ENCODE measurements around the gene RRP12.
"Not testable (repeated sequence)": the region's sequence is repeated elsewhere in the genome, so short reads cannot be mapped to it uniquely, and the experiment has no call there.

Gene RRP12

GRCh38 chr10:97423757-97424098, 22.6 kb upstream of the RRP12 start:
- H3K4me3 ChIP-seq (replicated peaks; ENCODE audit: insufficient read depth, low read length); H3K27me3 ChIP-seq (ENCODE audit: insufficient read depth, poor library complexity, severe bottlenecking): not testable (repeated sequence)
- peak in 1 of 2 experiments; percentile 91 for DNase-seq (ENCODE audit: low read depth in 1 of 2, low spot score in 1 of 2)
- H3K27ac ChIP-seq (replicated peaks), result peak overlapping the region; percentile 87
- TF ChIP-seq POLR2AphosphoS5 (IDR thresholded peaks at IDR 0.05; ENCODE audit: low read depth), result 0 out of 2 replicates have a peak, but pooled peaks have one; percentile 39

DNA sequence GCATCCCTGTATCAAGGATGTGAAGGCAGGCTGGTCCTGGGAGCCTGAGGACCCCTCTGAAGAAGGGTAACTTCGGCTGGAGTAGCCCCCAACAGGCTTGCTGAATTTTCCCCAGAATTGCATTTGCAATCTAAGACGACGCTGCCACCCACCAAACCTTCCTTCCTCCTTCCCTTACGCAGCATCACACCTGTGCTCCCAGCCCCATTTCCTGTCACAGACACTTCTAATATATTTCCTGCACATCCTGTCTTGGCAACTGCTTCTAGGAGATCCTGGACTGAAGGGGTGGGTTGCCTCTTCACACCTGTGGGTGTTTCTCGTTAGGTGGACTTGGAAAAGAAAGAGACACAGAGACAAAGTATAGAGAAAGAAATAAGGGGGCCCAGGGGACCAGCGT, 15.4 kb upstream of the RRP12 start:
- no peak for DNase-seq (ENCODE audit: low read depth in 1 of 2, low spot score in 1 of 2)
- Histone ChIP-seq H3K27me3 (ENCODE audit: insufficient read depth, poor library complexity, severe bottlenecking) (no peaks in the 10 kb centered on the region), H3K27ac (replicated peaks) (no peak overlapping the region), H3K4me3 (replicated peaks; ENCODE audit: insufficient read depth, low read length) (no peak overlapping the region)
- TF ChIP-seq SPI1 (IDR thresholded peaks at IDR 0.05; ENCODE audit: borderline replicate concordance, low read depth), result no peak
- TF ChIP-seq, protein P1, sequence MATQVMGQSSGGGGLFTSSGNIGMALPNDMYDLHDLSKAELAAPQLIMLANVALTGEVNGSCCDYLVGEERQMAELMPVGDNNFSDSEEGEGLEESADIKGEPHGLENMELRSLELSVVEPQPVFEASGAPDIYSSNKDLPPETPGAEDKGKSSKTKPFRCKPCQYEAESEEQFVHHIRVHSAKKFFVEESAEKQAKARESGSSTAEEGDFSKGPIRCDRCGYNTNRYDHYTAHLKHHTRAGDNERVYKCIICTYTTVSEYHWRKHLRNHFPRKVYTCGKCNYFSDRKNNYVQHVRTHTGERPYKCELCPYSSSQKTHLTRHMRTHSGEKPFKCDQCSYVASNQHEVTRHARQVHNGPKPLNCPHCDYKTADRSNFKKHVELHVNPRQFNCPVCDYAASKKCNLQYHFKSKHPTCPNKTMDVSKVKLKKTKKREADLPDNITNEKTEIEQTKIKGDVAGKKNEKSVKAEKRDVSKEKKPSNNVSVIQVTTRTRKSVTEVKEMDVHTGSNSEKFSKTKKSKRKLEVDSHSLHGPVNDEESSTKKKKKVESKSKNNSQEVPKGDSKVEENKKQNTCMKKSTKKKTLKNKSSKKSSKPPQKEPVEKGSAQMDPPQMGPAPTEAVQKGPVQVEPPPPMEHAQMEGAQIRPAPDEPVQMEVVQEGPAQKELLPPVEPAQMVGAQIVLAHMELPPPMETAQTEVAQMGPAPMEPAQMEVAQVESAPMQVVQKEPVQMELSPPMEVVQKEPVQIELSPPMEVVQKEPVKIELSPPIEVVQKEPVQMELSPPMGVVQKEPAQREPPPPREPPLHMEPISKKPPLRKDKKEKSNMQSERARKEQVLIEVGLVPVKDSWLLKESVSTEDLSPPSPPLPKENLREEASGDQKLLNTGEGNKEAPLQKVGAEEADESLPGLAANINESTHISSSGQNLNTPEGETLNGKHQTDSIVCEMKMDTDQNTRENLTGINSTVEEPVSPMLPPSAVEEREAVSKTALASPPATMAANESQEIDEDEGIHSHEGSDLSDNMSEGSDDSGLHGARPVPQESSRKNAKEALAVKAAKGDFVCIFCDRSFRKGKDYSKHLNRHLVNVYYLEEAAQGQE (IDR thresholded peaks at IDR 0.05; ENCODE audit: insufficient replicate concordance, low read depth), result no peak
- no peak for TF ChIP-seq GABPA (IDR thresholded peaks at IDR 0.05; ENCODE audit: low read depth)
- TF ChIP-seq, protein P2, sequence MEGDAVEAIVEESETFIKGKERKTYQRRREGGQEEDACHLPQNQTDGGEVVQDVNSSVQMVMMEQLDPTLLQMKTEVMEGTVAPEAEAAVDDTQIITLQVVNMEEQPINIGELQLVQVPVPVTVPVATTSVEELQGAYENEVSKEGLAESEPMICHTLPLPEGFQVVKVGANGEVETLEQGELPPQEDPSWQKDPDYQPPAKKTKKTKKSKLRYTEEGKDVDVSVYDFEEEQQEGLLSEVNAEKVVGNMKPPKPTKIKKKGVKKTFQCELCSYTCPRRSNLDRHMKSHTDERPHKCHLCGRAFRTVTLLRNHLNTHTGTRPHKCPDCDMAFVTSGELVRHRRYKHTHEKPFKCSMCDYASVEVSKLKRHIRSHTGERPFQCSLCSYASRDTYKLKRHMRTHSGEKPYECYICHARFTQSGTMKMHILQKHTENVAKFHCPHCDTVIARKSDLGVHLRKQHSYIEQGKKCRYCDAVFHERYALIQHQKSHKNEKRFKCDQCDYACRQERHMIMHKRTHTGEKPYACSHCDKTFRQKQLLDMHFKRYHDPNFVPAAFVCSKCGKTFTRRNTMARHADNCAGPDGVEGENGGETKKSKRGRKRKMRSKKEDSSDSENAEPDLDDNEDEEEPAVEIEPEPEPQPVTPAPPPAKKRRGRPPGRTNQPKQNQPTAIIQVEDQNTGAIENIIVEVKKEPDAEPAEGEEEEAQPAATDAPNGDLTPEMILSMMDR (IDR thresholded peaks at IDR 0.05; ENCODE audit: insufficient read depth, low read length), result no peak
- TF ChIP-seq POLR2AphosphoS5 (IDR thresholded peaks at IDR 0.05; ENCODE audit: low read depth), result no peak

DNA sequence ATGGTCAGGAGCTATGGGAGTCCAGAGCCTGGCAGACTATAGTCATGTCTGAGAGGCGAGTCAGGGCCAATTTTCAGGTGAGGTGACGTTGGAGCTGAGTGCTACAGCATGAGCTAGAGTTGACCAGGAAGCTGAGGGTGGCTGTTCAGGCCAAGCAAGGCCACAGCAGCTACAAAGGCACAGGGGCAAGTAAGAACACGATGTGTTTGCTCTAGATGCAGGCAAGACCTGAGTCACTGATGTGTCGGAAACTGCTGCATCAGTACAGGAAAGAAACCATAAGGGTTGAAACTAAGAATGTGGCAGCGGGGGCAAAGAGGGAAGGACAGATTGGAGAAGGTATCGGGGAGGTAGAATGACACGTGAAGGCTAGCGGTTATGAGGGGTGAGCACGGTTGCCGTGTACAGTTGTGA, 11.8 kb upstream of the RRP12 start:
- DNase-seq (ENCODE audit: low read depth in 1 of 2, low spot score in 1 of 2), result no peak
- H3K4me3 ChIP-seq (replicated peaks; ENCODE audit: insufficient read depth, low read length), result no peak overlapping the region
- peak overlapping the region; percentile 26; the same call in 1 of the 2 replicates for H3K27ac ChIP-seq (replicated peaks)
- no peaks in the 10 kb centered on the region for H3K27me3 ChIP-seq (ENCODE audit: insufficient read depth, poor library complexity, severe bottlenecking)
- TF ChIP-seq, protein P1 (IDR thresholded peaks at IDR 0.05; ENCODE audit: insufficient replicate concordance, low read depth), result no peak
- no peak for TF ChIP-seq SPI1 (IDR thresholded peaks at IDR 0.05; ENCODE audit: borderline replicate concordance, low read depth)
- TF ChIP-seq, protein P2 (IDR thresholded peaks at IDR 0.05; ENCODE audit: insufficient read depth, low read length), result no peak
- no peak for TF ChIP-seq GABPA (IDR thresholded peaks at IDR 0.05; ENCODE audit: low read depth)
- TF ChIP-seq POLR2AphosphoS5 (IDR thresholded peaks at IDR 0.05; ENCODE audit: low read depth), result no peak

DNA sequence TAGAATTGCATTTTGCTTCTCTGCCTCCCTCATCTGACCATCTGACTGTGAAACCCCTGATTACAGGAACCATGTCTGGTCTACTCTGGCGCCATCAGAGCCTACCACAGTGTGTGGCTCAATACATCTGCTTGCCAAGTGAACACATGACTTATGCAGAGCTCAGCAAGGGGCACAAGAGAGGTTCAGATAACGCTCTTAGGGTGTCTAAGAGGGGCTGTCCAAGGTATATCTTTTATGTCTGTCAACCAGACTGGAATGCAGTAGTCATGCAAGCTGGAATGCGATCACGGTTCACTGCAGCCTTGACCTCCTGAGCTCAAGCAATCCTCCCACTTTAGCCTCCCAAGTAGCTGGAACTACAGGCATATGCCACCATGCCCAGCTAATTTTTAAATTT, 10.3 kb upstream of the RRP12 start:
- H3K4me3 ChIP-seq (replicated peaks; ENCODE audit: insufficient read depth, low read length), result no peak overlapping the region
- TF ChIP-seq POLR2AphosphoS5 (IDR thresholded peaks at IDR 0.05; ENCODE audit: low read depth), result no peak
- no peak for TF ChIP-seq SPI1 (IDR thresholded peaks at IDR 0.05; ENCODE audit: borderline replicate concordance, low read depth)
- TF ChIP-seq, protein P1 (IDR thresholded peaks at IDR 0.05; ENCODE audit: insufficient replicate concordance, low read depth), result no peak
- TF ChIP-seq, protein P2 (IDR thresholded peaks at IDR 0.05; ENCODE audit: insufficient read depth, low read length), result no peak
- no peak for TF ChIP-seq GABPA (IDR thresholded peaks at IDR 0.05; ENCODE audit: low read depth)
- DNase-seq (ENCODE audit: low read depth in 1 of 2, low spot score in 1 of 2), result peak in 1 of 2 experiments; percentile 81
- peak overlapping the region; percentile 90 for H3K27ac ChIP-seq (replicated peaks)
- H3K27me3 ChIP-seq (ENCODE audit: insufficient read depth, poor library complexity, severe bottlenecking), result no peaks in the 10 kb centered on the region
